Lung (tissue), 12 donors: ENCODE data around the gene ITPKA. TPM values are rescaled to one million over a fixed set of nuclear protein-coding genes. Genes with fewer than 3 reads are reported as not detected.

Experiments used
- ATAC-seq: fragments of 200-7000 bp; cut with Tn5 transposase; one replicate; pipeline ENCODE4 v1.9.1; 2020; ENCODE audit warnings: moderate number of reproducible peaks; ENCODE audit not compliant: insufficient read depth, low FRiP score
- DNase-seq, 3 donors: peaks; one replicate each; pipeline ENCODE4 v3.0.0-alpha.2; 2013 to 2017
- H3K27ac ChIP-seq, 2 donors: one replicate each; pipeline ENCODE4 v1.5.1; 2013; ENCODE audit warnings: mild to moderate bottlenecking in 2 of 2, moderate library complexity in 2 of 2, control low read depth in 1 of 2, inconsistent platforms in 1 of 2, low read depth in 1 of 2, low read length in 1 of 2
- H3K27me3 ChIP-seq, 3 donors: one replicate each; pipeline ENCODE4 v1.5.1; 2013; ENCODE audit warnings: low read length in 2 of 3; ENCODE audit not compliant: control insufficient read depth in 3 of 3, insufficient read depth in 3 of 3
- H3K36me3 ChIP-seq, 4 donors: one replicate each; pipeline ENCODE4 v1.5.1; 2013; ENCODE audit warnings: low read length in 4 of 4, mild to moderate bottlenecking in 1 of 4, moderate library complexity in 1 of 4; ENCODE audit not compliant: control insufficient read depth in 4 of 4, insufficient read depth in 4 of 4
- H3K4me1 ChIP-seq, 5 donors: one replicate each; pipeline ENCODE4 v1.5.1; 2013; ENCODE audit warnings: low read length in 5 of 5, mild to moderate bottlenecking in 2 of 5, moderate library complexity in 1 of 5; ENCODE audit not compliant: control insufficient read depth in 5 of 5, insufficient read depth in 5 of 5
- H3K4me3 ChIP-seq: one replicate; pipeline ENCODE4 v1.5.1; 2013; ENCODE audit warnings: mild to moderate bottlenecking, control low read depth, moderate library complexity
- H3K9ac ChIP-seq, 2 donors: one replicate each; pipeline ENCODE4 v1.5.1; 2013; ENCODE audit warnings: low read length in 2 of 2, control low read depth in 1 of 2; ENCODE audit not compliant: insufficient read depth in 1 of 2
- H3K9me3 ChIP-seq, 4 donors: one replicate each; pipeline ENCODE4 v1.5.1; 2013; ENCODE audit warnings: low read length in 3 of 4, mild to moderate bottlenecking in 1 of 4, moderate library complexity in 1 of 4; ENCODE audit not compliant: control insufficient read depth in 4 of 4, insufficient read depth in 3 of 4
- WGBS, 2 donors: extraction: QIAGEN DNeasy Blood & Tissue Kit; methylation state at CpG; one replicate each; pipeline ENCODE4 v1.1.7; 2013; 5-methylcytosine and 5-hydroxymethylcytosine counted together
- polyA plus RNA-seq, 2 donors: library from polyadenylated mRNA; stranded (reverse); fragments of 200-250 nt; gene quantifications; one replicate each; pipeline ENCODE4 v1.2.1, GENCODE V29; 2013
- total RNA-seq, 2 donors: library from RNA; depleted of rRNA in 1 of 2; stranded (reverse); fragments of >200 nt in 1 of 2; gene quantifications; one replicate each; pipeline ENCODE4 v1.2.1, GENCODE V29; 2014 to 2021
- TF ChIP-seq, protein P1 (sequence below): IDR thresholded peaks from 2 replicates; pipeline ENCODE4 v1.5.1; 2012; ENCODE audit warnings: mild to moderate bottlenecking; ENCODE audit errors: control extremely low read depth, extremely low read depth
- donor health status: control.
- donor health status: control.
- donor health status: Bipolar disorder and iron deficiency.
- donor health status: healthy.
- donor health status: DM: yes; HTN: yes; CAD: no.

Gene ITPKA
- total and polyA plus RNA-seq, 4 donors, result 0.35 to 1.9 (median 1.2) TPM

DNA sequence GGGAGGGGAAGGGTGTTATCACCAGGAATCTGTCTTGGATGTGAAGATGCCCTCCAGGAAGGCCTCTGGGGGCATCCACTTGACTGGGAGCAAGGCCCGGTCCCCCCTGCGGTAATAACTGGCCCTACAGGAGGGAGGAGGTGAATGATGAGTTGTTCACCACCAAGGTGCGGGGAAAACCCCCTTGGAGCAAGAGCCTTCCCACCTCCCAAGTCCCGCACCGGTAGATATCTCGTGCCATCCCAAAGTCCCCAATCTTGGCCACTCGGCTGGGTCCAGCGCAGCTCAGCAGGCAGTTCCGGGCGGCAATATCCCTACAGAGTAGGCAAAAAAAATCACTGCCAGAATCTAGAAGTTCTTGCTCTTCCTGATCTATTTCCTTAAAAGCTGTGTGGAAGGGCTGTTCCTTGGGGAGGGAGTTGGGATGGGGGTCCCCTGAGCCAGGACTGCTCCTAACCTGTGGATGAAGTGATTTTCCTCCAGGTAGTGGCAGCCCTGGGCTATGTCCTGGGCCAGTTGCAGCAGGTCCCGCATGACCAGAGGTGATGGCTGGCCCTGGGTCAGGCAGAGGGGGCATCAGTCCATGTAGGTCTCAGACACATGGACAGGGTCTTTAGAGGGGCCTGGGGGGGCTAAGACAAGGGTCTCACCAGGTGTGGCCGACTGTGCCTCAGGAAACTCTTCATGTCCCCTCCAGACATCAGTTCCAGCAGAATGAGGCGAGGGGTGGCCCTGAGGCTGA is 11.2 kb downstream of the ITPKA start:
- H3K9ac ChIP-seq, result no peak overlapping the region
- H3K27me3 ChIP-seq, result peaks cover 0 to 62% (median 43%) of the 10 kb centered on the region in 3 donors
- no peaks in the 10 kb centered on the region for H3K36me3 ChIP-seq
- peaks cover 0 to 2% (median 0%) of the 10 kb centered on the region in 4 donors for H3K9me3 ChIP-seq
- no peak overlapping the region for H3K4me3 ChIP-seq
- ATAC-seq, result no peak
- TF ChIP-seq, protein P1, sequence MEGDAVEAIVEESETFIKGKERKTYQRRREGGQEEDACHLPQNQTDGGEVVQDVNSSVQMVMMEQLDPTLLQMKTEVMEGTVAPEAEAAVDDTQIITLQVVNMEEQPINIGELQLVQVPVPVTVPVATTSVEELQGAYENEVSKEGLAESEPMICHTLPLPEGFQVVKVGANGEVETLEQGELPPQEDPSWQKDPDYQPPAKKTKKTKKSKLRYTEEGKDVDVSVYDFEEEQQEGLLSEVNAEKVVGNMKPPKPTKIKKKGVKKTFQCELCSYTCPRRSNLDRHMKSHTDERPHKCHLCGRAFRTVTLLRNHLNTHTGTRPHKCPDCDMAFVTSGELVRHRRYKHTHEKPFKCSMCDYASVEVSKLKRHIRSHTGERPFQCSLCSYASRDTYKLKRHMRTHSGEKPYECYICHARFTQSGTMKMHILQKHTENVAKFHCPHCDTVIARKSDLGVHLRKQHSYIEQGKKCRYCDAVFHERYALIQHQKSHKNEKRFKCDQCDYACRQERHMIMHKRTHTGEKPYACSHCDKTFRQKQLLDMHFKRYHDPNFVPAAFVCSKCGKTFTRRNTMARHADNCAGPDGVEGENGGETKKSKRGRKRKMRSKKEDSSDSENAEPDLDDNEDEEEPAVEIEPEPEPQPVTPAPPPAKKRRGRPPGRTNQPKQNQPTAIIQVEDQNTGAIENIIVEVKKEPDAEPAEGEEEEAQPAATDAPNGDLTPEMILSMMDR, result no peak
- no peak overlapping the region for H3K27ac ChIP-seq
- peaks cover 0 to 16% (median 4%) of the 10 kb centered on the region in 5 donors for H3K4me1 ChIP-seq
- DNase-seq, result no peak
- WGBS, 2 donors, result 95 to 96% methylated on average over 13 of the region's 13 CpGs

DNA sequence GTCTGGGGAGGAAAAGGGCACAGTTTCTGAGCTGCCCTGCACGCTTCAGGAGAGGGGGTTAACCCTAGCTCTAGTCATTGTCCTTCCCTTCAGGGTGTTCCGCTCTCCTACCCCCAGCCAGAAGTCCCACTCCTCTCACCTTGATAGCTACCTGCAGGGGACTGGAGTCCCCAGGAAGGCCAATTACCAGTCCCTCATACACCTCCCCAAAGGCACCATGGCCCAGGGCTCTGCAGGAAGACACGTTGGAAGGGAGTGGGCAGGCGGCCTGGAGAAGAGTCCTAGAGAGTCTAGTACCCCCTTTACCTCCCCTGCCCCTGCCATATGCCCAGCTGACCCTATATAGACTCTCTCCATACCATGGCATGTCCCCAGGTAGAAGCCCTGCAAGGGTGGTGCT is 12.1 kb downstream of the ITPKA start:
- Histone ChIP-seq H3K9ac (no peak overlapping the region), H3K4me1 (peaks cover 0 to 16% (median 4%) of the 10 kb centered on the region in 5 donors), H3K4me3 (no peak overlapping the region), H3K27ac (no peak overlapping the region), H3K27me3 (peaks cover 0 to 61% (median 40%) of the 10 kb centered on the region in 3 donors), H3K36me3 (no peaks in the 10 kb centered on the region), H3K9me3 (peaks cover 0 to 2% (median 0%) of the 10 kb centered on the region in 4 donors)
- WGBS, 2 donors, result 93 to 95% methylated on average over 4 of the region's 4 CpGs
- TF ChIP-seq, protein P1, result no peak
- ATAC-seq (no peak), DNase-seq (no peak)

DNA sequence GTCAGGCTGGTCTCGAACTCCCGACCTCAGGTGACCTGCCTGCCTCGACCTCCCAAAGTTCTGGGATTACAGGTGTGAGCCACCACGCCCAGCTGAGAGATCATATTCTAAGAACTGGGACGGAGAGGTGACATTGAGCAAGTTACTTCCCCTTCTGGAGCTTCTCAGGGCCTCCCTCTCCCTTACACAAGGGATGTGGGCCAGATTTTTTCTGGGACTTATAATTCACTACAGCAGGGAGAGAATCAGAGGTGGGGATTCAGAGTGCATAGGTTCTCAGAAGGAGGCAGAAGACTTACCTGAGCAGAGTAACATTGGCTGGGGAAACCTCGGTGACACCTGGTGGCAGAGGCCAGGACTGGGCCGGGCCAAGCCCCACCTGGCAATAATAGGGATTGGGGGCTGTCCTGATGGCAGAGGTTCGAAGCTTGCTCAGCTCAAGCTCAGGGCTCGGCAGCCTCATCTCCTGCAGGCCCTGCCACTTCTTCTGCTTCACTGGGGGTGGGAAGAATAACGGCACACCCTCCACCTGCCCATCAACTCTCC is 13.2 kb downstream of the ITPKA start:
- ATAC-seq, result no peak
- WGBS, 2 donors, result 75 to 82% methylated on average over 10 of the region's 10 CpGs

More for the DNA sequence above, 13.2 kb downstream of the ITPKA start:
- no peak overlapping the region for H3K4me3 ChIP-seq
- peaks cover 0 to 2% (median 0%) of the 10 kb centered on the region in 4 donors for H3K9me3 ChIP-seq
- TF ChIP-seq, protein P1, result no peak
- no peak overlapping the region for H3K9ac ChIP-seq
- no peaks in the 10 kb centered on the region for H3K36me3 ChIP-seq
- H3K27me3 ChIP-seq, result peaks cover 0 to 52% (median 32%) of the 10 kb centered on the region in 3 donors
- no peak overlapping the region for H3K27ac ChIP-seq
- H3K4me1 ChIP-seq, result peaks cover 0 to 11% (median 4%) of the 10 kb centered on the region in 5 donors
- DNase-seq, result no peak
